ENCODE results near the gene NTRK2. TPM values are rescaled to one million over a fixed set of nuclear protein-coding genes. Genes with fewer than 3 reads are reported as not detected.

NTRK2 gene
- total and polyA plus RNA-seq, 2 experiments from 2014 or later, result 0.03 TPM; not detected in 1

DNA sequence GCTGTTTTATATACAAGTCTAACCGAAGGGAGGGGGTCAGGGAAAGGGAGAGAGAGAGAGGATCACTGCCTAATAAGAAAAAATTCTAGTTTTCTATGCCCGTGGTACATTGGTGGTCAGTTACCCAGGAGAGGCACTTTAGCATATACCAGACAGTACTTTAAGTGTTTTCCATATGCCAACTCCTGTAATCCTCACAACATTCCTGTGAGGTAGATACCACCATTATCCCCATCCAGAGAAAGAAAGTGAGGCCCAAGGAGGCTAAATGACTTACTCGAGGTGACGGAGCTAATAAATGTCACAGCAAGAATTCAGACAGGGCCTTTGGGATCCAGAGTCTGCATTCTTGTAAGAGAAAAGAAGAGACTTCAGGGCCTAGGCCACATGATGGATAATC is 161.8 kb downstream of the NTRK2 start:
- H3K4me1 Mint-ChIP-seq, result peaks cover 28% of the 10 kb centered on the region
- Histone ChIP-seq H3F3A (replicated peaks; ENCODE audit: low read depth) (no peaks in the 10 kb centered on the region), H3K9me2 (ENCODE audit: insufficient read depth) (no peaks in the 10 kb centered on the region), H3K36me3 (ENCODE audit: insufficient read depth) (no peaks in the 10 kb centered on the region), H3K4me1 (ENCODE audit: insufficient read depth) (peaks cover 18% of the 10 kb centered on the region), H3K27me3 (ENCODE audit: insufficient read depth) (no peaks in the 10 kb centered on the region), H4K20me1 (replicated peaks; ENCODE audit: insufficient read depth) (no peaks in the 10 kb centered on the region), H3K79me2 (replicated peaks; ENCODE audit: insufficient read depth) (no peaks in the 10 kb centered on the region), H3K4me2 (no peak overlapping the region), H3K4me3 (no peak overlapping the region), H3K27ac (ENCODE audit: low read depth) (no peak overlapping the region), H2AFZ (no peak overlapping the region)
- TF ChIP-seq, protein P1, sequence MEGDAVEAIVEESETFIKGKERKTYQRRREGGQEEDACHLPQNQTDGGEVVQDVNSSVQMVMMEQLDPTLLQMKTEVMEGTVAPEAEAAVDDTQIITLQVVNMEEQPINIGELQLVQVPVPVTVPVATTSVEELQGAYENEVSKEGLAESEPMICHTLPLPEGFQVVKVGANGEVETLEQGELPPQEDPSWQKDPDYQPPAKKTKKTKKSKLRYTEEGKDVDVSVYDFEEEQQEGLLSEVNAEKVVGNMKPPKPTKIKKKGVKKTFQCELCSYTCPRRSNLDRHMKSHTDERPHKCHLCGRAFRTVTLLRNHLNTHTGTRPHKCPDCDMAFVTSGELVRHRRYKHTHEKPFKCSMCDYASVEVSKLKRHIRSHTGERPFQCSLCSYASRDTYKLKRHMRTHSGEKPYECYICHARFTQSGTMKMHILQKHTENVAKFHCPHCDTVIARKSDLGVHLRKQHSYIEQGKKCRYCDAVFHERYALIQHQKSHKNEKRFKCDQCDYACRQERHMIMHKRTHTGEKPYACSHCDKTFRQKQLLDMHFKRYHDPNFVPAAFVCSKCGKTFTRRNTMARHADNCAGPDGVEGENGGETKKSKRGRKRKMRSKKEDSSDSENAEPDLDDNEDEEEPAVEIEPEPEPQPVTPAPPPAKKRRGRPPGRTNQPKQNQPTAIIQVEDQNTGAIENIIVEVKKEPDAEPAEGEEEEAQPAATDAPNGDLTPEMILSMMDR (conservative IDR thresholded peaks at IDR 0.05; ENCODE audit: low read depth in 2 of 2), result no peak
- peaks cover 6% of the 10 kb centered on the region for H3K27me3 Mint-ChIP-seq (ENCODE audit: insufficient read depth, low read depth, poor library complexity)
- no peak for DNase-seq (ENCODE audit: low spot score)
- H3K4me3 Mint-ChIP-seq, result no peak overlapping the region
- H3K36me3 Mint-ChIP-seq (ENCODE audit: low read depth), result no peaks in the 10 kb centered on the region
- no peak overlapping the region for H3K27ac Mint-ChIP-seq
- ATAC-seq, result no peak
- H3K9me3 Mint-ChIP-seq, result no peaks in the 10 kb centered on the region

DNA sequence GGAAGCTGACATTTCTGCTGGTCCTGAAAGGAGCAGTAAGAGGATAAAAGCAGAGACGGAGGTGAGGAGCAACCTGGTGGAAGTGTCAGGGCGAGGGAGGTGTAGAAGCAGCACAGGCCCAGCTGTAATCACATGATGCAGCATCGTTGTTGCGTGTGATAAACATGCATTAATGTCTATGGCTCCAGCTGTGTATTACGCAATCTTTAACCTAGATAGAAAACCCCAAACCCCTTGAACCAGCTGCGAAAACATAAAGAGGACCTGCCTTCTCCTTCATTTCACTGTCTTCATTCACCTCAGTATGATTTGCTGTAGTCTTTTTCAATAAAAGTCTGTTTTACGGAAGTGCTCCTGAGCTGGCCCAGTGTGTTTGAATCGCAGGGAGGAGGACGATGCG is 162.9 kb downstream of the NTRK2 start:
- H3K4me2 ChIP-seq, result no peak overlapping the region
- H4K20me1 ChIP-seq (replicated peaks; ENCODE audit: insufficient read depth), result no peaks in the 10 kb centered on the region
- no peak for ATAC-seq
- Mint-ChIP-seq H3K36me3 (ENCODE audit: low read depth) (no peaks in the 10 kb centered on the region), H3K27ac (no peak overlapping the region), H3K4me3 (no peak overlapping the region), H3K27me3 (ENCODE audit: insufficient read depth, low read depth, poor library complexity) (peaks cover 6% of the 10 kb centered on the region), H3K9me3 (no peaks in the 10 kb centered on the region), H3K4me1 (peaks cover 28% of the 10 kb centered on the region)
- TF ChIP-seq EZH2phosphoT487 (IDR thresholded peaks at IDR 0.05; ENCODE audit: unreplicated experiment) (no peak), ZNF114 (CRISPR knock-in tag; IDR thresholded peaks at IDR 0.05) (no peak), POLR2AphosphoS5 (IDR thresholded peaks at IDR 0.05; ENCODE audit: low read depth) (no peak), EZH2 (IDR thresholded peaks at IDR 0.05; ENCODE audit: low read depth, unreplicated experiment) (no peak), STAT1 (IDR thresholded peaks at IDR 0.05; ENCODE audit: unreplicated experiment) (no peak), JUNB (IDR thresholded peaks at IDR 0.05; ENCODE audit: unreplicated experiment) (no peak), CREB1 (CRISPR knock-in tag; IDR thresholded peaks at IDR 0.05; ENCODE audit: low read depth) (no peak), ZNF331 (CRISPR knock-in tag; IDR thresholded peaks at IDR 0.05; ENCODE audit: low read depth) (no peak)
- H3K9me2 ChIP-seq (ENCODE audit: insufficient read depth), result no peaks in the 10 kb centered on the region
- H3K27ac ChIP-seq (ENCODE audit: low read depth), result no peak overlapping the region
- H3K4me1 ChIP-seq (ENCODE audit: insufficient read depth), result peaks cover 18% of the 10 kb centered on the region
- H3K36me3 ChIP-seq (ENCODE audit: insufficient read depth), result no peaks in the 10 kb centered on the region
- DNase-seq (ENCODE audit: low spot score), result no peak
- 0 out of 2 replicates have a peak overlapping the region, but pooled peaks have one; percentile 38 for H2AFZ ChIP-seq
- no peak overlapping the region for H3K4me3 ChIP-seq
- H3K79me2 ChIP-seq (replicated peaks; ENCODE audit: insufficient read depth), result no peaks in the 10 kb centered on the region
- no peaks in the 10 kb centered on the region for H3K27me3 ChIP-seq (ENCODE audit: insufficient read depth)
- no peaks in the 10 kb centered on the region for H3F3A ChIP-seq (replicated peaks; ENCODE audit: low read depth)

DNA sequence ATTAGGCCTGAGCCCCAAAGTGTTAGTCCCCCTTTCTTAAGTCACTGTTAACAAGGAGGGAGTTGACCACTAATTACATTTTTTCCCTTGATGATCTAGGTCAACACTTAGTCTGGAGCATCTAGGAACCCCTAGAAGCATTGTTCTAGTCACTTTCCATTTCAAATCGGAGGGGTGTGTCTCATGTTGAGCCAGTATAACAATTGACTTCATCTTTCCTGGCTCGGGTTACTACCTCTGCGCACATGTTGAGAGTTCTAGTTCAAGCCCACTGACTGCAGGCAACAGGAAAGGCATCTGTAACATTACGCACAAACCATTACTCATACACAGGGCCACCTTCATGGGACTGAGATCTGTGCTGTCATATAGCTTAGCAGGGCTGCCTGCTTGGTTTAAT is 164.9 kb downstream of the NTRK2 start:
- H3K4me1 ChIP-seq (ENCODE audit: insufficient read depth), result peaks cover 18% of the 10 kb centered on the region
- H3K27ac ChIP-seq (ENCODE audit: low read depth), result no peak overlapping the region
- Mint-ChIP-seq H3K4me1 (peaks cover 30% of the 10 kb centered on the region), H3K27ac (no peak overlapping the region), H3K4me3 (no peak overlapping the region), H3K27me3 (ENCODE audit: insufficient read depth, low read depth, poor library complexity) (peaks cover 5% of the 10 kb centered on the region), H3K36me3 (ENCODE audit: low read depth) (no peaks in the 10 kb centered on the region), H3K9me3 (no peaks in the 10 kb centered on the region)
- no peaks in the 10 kb centered on the region for H3K36me3 ChIP-seq (ENCODE audit: insufficient read depth)
- no peaks in the 10 kb centered on the region for H3K27me3 ChIP-seq (ENCODE audit: insufficient read depth)
- ATAC-seq (no peak), DNase-seq (ENCODE audit: low spot score) (no peak)
- H3K4me3 ChIP-seq, result no peak overlapping the region
- H3F3A ChIP-seq (replicated peaks; ENCODE audit: low read depth), result no peaks in the 10 kb centered on the region
- H4K20me1 ChIP-seq (replicated peaks; ENCODE audit: insufficient read depth), result no peaks in the 10 kb centered on the region
- no peak overlapping the region for H2AFZ ChIP-seq
- no peaks in the 10 kb centered on the region for H3K79me2 ChIP-seq (replicated peaks; ENCODE audit: insufficient read depth)
- no peak for TF ChIP-seq NANOG (IDR thresholded peaks at IDR 0.05; ENCODE audit: borderline replicate concordance)
- TF ChIP-seq, protein P2, sequence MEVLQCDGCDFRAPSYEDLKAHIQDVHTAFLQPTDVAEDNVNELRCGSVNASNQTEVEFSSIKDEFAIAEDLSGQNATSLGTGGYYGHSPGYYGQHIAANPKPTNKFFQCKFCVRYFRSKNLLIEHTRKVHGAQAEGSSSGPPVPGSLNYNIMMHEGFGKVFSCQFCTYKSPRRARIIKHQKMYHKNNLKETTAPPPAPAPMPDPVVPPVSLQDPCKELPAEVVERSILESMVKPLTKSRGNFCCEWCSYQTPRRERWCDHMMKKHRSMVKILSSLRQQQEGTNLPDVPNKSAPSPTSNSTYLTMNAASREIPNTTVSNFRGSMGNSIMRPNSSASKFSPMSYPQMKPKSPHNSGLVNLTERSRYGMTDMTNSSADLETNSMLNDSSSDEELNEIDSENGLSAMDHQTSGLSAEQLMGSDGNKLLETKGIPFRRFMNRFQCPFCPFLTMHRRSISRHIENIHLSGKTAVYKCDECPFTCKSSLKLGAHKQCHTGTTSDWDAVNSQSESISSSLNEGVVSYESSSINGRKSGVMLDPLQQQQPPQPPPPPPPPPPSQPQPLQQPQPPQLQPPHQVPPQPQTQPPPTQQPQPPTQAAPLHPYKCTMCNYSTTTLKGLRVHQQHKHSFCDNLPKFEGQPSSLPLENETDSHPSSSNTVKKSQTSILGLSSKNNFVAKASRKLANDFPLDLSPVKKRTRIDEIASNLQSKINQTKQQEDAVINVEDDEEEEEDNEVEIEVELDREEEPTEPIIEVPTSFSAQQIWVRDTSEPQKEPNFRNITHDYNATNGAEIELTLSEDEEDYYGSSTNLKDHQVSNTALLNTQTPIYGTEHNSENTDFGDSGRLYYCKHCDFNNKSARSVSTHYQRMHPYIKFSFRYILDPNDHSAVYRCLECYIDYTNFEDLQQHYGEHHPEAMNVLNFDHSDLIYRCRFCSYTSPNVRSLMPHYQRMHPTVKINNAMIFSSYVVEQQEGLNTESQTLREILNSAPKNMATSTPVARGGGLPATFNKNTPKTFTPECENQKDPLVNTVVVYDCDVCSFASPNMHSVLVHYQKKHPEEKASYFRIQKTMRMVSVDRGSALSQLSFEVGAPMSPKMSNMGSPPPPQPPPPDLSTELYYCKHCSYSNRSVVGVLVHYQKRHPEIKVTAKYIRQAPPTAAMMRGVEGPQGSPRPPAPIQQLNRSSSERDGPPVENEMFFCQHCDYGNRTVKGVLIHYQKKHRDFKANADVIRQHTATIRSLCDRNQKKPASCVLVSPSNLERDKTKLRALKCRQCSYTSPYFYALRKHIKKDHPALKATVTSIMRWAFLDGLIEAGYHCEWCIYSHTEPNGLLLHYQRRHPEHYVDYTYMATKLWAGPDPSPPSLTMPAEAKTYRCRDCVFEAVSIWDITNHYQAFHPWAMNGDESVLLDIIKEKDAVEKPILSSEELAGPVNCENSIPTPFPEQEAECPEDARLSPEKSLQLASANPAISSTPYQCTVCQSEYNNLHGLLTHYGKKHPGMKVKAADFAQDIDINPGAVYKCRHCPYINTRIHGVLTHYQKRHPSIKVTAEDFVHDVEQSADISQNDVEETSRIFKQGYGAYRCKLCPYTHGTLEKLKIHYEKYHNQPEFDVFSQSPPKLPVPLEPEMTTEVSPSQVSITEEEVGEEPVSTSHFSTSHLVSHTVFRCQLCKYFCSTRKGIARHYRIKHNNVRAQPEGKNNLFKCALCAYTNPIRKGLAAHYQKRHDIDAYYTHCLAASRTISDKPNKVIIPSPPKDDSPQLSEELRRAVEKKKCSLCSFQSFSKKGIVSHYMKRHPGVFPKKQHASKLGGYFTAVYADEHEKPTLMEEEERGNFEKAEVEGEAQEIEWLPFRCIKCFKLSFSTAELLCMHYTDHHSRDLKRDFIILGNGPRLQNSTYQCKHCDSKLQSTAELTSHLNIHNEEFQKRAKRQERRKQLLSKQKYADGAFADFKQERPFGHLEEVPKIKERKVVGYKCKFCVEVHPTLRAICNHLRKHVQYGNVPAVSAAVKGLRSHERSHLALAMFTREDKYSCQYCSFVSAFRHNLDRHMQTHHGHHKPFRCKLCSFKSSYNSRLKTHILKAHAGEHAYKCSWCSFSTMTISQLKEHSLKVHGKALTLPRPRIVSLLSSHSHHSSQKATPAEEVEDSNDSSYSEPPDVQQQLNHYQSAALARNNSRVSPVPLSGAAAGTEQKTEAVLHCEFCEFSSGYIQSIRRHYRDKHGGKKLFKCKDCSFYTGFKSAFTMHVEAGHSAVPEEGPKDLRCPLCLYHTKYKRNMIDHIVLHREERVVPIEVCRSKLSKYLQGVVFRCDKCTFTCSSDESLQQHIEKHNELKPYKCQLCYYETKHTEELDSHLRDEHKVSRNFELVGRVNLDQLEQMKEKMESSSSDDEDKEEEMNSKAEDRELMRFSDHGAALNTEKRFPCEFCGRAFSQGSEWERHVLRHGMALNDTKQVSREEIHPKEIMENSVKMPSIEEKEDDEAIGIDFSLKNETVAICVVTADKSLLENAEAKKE (CRISPR knock-in tag; IDR thresholded peaks at IDR 0.05), result no peak
- no peak for TF ChIP-seq POLR2AphosphoS5 (IDR thresholded peaks at IDR 0.05; ENCODE audit: low read depth)
- no peak for TF ChIP-seq ZNF331 (CRISPR knock-in tag; IDR thresholded peaks at IDR 0.05; ENCODE audit: low read depth)
- H3K4me2 ChIP-seq, result no peak overlapping the region
- H3K9me2 ChIP-seq (ENCODE audit: insufficient read depth), result no peaks in the 10 kb centered on the region

All from GM23338 (cell line).